GM23248 (cell line): ENCODE measurements around the gene HEXIM1. TPM values are rescaled to one million over a fixed set of nuclear protein-coding genes. Genes with fewer than 3 reads are reported as not detected.

Experiments
- DNase-seq: peaks from one replicate; pipeline ENCODE4 v3.0.0-alpha.2; 2015
- H2AFZ ChIP-seq: fragments of 200-600 bp; sonication (generic); 2 replicates; pipeline ENCODE4 v1.6.1; 2016; ENCODE audit warnings: antibody characterized with exemption
- H3F3A ChIP-seq: fragments of 200-600 bp; sonication (generic); 2 replicates; pipeline ENCODE4 v1.6.1; 2016; ENCODE audit warnings: mild to moderate bottlenecking, antibody characterized with exemption, mixed run types; ENCODE audit not compliant: insufficient read depth
- H3K27ac ChIP-seq: fragments of 200-600 bp; sonication (generic); 2 replicates; pipeline ENCODE4 v1.5.1; 2016; ENCODE audit warnings: mild to moderate bottlenecking
- H3K27me3 ChIP-seq: fragments of 200-600 bp; sonication (generic); replicated peaks from 2 replicates; pipeline ENCODE4 v1.6.1; 2016; ENCODE audit warnings: mild to moderate bottlenecking; ENCODE audit not compliant: insufficient read depth
- H3K36me3 ChIP-seq: fragments of 200-600 bp; sonication (generic); 2 replicates; pipeline ENCODE4 v1.6.1; 2016; ENCODE audit warnings: low read depth, mild to moderate bottlenecking
- H3K4me1 ChIP-seq: fragments of 200-600 bp; sonication (generic); 2 replicates; pipeline ENCODE4 v1.6.1; 2016; ENCODE audit warnings: mild to moderate bottlenecking; ENCODE audit not compliant: insufficient read depth
- H3K4me2 ChIP-seq: fragments of 200-600 bp; sonication (generic); one replicate; pipeline ENCODE4 v1.6.1; 2016; ENCODE audit warnings: mild to moderate bottlenecking; ENCODE audit not compliant: unreplicated experiment
- H3K4me3 ChIP-seq: fragments of 200-600 bp; sonication (generic); 2 replicates; pipeline ENCODE4 v1.5.1; 2016; ENCODE audit warnings: mild to moderate bottlenecking
- H3K79me2 ChIP-seq: fragments of 200-600 bp; sonication (generic); 2 replicates; pipeline ENCODE4 v1.6.1; 2016; ENCODE audit warnings: mild to moderate bottlenecking; ENCODE audit not compliant: insufficient read depth
- H3K9ac ChIP-seq: fragments of 200-600 bp; sonication (generic); 2 replicates; pipeline ENCODE4 v1.6.1; 2016; ENCODE audit warnings: mild to moderate bottlenecking
- H3K9me2 ChIP-seq: fragments of 200-600 bp; sonication (generic); 2 replicates; pipeline ENCODE4 v1.6.1; 2016; ENCODE audit warnings: mixed run types, mild to moderate bottlenecking, moderate library complexity; ENCODE audit not compliant: insufficient read depth
- H3K9me3 ChIP-seq: fragments of 200-600 bp; sonication (generic); one replicate; pipeline ENCODE4 v1.6.1; 2017; ENCODE audit warnings: low read depth
- H4K20me1 ChIP-seq: fragments of 200-600 bp; sonication (generic); 2 replicates; pipeline ENCODE4 v1.6.0; 2016; ENCODE audit not compliant: insufficient read depth
- EZH2 ChIP-seq: fragments of 200-600 bp; sonication (generic); IDR thresholded peaks from 2 replicates; pipeline ENCODE4 v1.6.1; 2018; ENCODE audit warnings: antibody characterized with exemption, mild to moderate bottlenecking; ENCODE audit not compliant: insufficient read depth, poor library complexity, severe bottlenecking
- EZH2phosphoT487 ChIP-seq: fragments of 200-600 bp; sonication (generic); IDR thresholded peaks from 2 replicates; pipeline ENCODE4 v1.6.1; 2018; ENCODE audit warnings: antibody characterized with exemption, moderate library complexity, mild to moderate bottlenecking, low read depth; ENCODE audit not compliant: insufficient read depth
- WGBS, 2 experiments: methylation state at CpG; one replicate each; pipeline ENCODE4 v1.1.6; 2015 to 2017; ENCODE audit warnings: low lambda C conversion rate in 2 of 2, low coverage in 1 of 2; ENCODE audit errors: missing lambda C conversion rate in 2 of 2; 5-methylcytosine and 5-hydroxymethylcytosine counted together
- in situ Hi-C: fragments of 300-500 bp; cut with MboI; formaldehyde crosslinking; loops from 2 replicates; pipeline ENCODE4 v1.15.0; 2020
- polyA plus RNA-seq: library from polyadenylated mRNA; unstranded; fragments of >200 nt; fragmentation: Nextera tagmentation; extraction: Ambion mirVana; gene quantifications from 2 replicates; pipeline ENCODE4 v1.2.1, GENCODE V29; 2016
- total RNA-seq: library from RNA; depleted of rRNA; stranded (reverse); fragments of >200 nt; shearing (Covaris generic); gene quantifications from 2 replicates; pipeline ENCODE4 v1.2.3, GENCODE V29; 2014

The HEXIM1 gene
- total and polyA plus RNA-seq, 2 experiments from 2014 or later = 10.6 to 16.2 TPM

DNA sequence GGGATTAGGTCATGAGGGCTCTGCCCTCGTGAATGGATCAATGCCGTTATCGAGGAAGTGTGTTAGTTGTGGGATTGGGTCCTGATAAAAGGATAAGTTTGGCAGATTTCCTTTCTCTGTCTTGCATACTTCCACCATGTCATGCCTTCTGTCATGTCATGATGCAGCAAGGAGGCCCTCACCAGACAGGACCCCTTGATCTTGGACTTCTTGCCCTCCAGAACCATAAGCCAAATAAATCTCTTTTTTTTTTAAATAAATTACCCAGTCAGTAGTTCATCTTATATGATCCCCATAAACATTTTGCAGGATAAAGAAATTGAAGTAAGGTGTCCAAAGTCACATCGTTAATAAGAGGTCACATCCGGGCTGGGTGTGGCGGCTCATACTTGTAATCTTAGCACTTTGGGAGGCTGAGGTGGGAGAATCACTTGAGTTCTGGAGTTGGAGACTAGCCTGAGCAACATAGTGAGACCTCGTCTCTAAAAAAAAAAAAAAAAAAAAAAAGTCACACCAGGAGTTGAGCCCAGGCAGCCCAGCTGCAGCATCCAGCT, 38.6 kb downstream of the HEXIM1 start:
- Histone ChIP-seq H3K9me3 (no peaks in the 10 kb centered on the region), H3K27me3 (no peaks in the 10 kb centered on the region), H3K9me2 (no peaks in the 10 kb centered on the region), H3K79me2 (no peaks in the 10 kb centered on the region), H3F3A (no peaks in the 10 kb centered on the region), H4K20me1 (no peaks in the 10 kb centered on the region), H3K4me1 (no peaks in the 10 kb centered on the region), H3K4me3 (no peak overlapping the region), H2AFZ (no peak overlapping the region), H3K36me3 (no peaks in the 10 kb centered on the region), H3K4me2 (no peak overlapping the region), H3K9ac (no peak overlapping the region), H3K27ac (no peak overlapping the region)
- DNase-seq = no peak
- WGBS, 2 experiments = 47 to 64% methylated on average over 7 of the region's 7 CpGs
- TF ChIP-seq EZH2phosphoT487 (no peak), EZH2 (no peak)
- in situ Hi-C loops = no loop called here

DNA sequence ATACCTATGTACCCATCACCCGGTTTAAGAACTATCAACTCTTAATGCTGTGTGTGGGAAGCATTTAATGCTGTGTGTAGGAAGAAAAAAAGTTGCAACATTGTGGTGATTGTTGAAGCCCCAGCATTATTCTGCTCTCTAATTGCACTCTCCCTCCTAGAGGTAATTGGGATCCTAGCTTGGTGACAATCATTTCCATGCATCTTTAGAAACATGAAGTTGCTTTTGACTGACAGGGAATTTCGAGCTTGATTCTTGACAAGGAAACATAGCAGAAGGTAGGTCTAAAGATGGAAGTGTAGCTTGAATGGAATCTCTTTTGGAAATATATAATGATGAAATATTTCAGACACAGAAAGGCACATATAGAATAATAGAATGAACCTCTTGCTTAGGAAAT, 40.7 kb downstream of the HEXIM1 start:
- H3K36me3 ChIP-seq = no peaks in the 10 kb centered on the region
- TF ChIP-seq EZH2phosphoT487 (no peak), EZH2 (no peak)
- H3K79me2 ChIP-seq = no peaks in the 10 kb centered on the region
- DNase-seq = no peak
- H3K9ac ChIP-seq = no peak overlapping the region
- WGBS, 2 experiments = 76 to 82% methylated on average over 2 of the region's 2 CpGs
- no peaks in the 10 kb centered on the region for H3F3A ChIP-seq
- H3K4me1 ChIP-seq = no peaks in the 10 kb centered on the region
- no peak overlapping the region for H3K4me3 ChIP-seq
- no peak overlapping the region for H3K4me2 ChIP-seq
- in situ Hi-C loops = no loop called here
- no peaks in the 10 kb centered on the region for H3K9me2 ChIP-seq
- H3K27me3 ChIP-seq = no peaks in the 10 kb centered on the region
- H3K27ac ChIP-seq = no peak overlapping the region
- H2AFZ ChIP-seq = no peak overlapping the region
- no peaks in the 10 kb centered on the region for H4K20me1 ChIP-seq
- H3K9me3 ChIP-seq = no peaks in the 10 kb centered on the region

DNA sequence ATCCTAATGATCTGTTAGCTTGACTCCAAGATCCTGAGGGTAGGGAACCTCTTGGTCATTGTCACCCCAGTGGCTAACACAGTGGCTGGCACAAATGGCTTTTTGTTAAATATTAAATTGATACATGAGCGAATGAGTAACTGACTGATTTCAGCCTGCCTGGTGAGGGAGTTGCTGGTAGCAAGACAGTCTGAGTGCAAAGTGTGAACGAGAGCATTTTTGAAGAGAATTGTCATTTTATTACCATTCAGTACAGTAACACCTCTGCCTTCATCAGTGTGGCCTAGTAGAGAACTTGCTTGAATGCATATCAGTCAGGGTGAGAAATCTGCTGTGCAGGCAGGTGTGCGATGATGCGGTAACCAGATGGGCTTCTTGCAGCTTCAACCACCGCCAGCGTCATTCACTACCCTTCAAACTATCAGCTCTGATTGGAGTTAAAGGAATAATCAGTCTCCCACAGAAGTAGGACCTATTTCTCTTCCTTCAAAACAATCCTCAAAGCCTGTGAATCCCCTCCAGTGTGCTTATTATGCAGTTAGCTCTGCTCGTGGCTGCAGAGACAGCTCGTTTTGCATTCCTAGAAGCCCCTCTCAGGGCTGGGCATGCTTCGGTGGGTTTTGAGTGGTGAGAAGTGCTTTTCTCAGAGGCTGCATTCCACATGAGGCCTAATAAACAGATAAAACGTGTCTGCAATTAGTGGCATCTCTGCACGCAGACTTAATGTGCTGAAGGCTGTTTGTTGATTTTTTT, 42.4 kb downstream of the HEXIM1 start:
- Histone ChIP-seq H3K9ac (no peak overlapping the region), H3K4me2 (no peak overlapping the region), H3F3A (no peaks in the 10 kb centered on the region), H3K4me1 (no peaks in the 10 kb centered on the region), H3K4me3 (no peak overlapping the region), H4K20me1 (no peaks in the 10 kb centered on the region), H3K36me3 (no peaks in the 10 kb centered on the region), H3K27me3 (no peaks in the 10 kb centered on the region), H3K79me2 (no peaks in the 10 kb centered on the region), H3K9me3 (no peaks in the 10 kb centered on the region), H3K9me2 (no peaks in the 10 kb centered on the region), H3K27ac (no peak overlapping the region), H2AFZ (no peak overlapping the region)
- WGBS, 2 experiments = 62 to 63% methylated on average over 11 of the region's 11 CpGs
- no peak for TF ChIP-seq EZH2phosphoT487
- TF ChIP-seq EZH2 = no peak
- in situ Hi-C loops = no loop called here
- DNase-seq = no peak

DNA sequence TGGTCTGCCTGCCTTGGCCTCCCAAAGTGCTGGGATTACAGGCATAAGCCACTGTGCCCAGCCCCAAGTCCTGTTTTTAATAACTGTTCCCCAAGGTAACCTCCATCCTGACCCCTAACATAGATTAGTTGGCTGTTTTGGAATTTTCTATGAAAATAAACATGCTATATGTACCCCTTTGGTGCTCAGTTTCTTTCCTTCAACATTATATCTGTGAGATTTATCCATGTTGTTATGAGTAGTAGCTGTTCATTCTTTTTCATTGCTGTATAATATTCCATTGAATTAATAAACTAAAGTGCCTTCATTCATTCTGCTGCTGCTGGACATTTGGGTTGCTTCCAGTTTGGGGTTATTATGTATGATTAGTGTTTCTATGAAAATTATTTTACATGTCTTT, 47.1 kb downstream of the HEXIM1 start:
- in situ Hi-C loops = loop anchor here (5.0 kb wide), 1 partner anchor 58 kb away; the partner anchor contains the start of gene ACBD4

More for the DNA sequence above, 47.1 kb downstream of the HEXIM1 start:
- H3F3A ChIP-seq = no peaks in the 10 kb centered on the region
- H3K27me3 ChIP-seq = no peaks in the 10 kb centered on the region
- H3K4me3 ChIP-seq = no peak overlapping the region
- H3K4me2 ChIP-seq = no peak overlapping the region
- H3K36me3 ChIP-seq = no peaks in the 10 kb centered on the region
- no peak overlapping the region for H2AFZ ChIP-seq
- H3K79me2 ChIP-seq = no peaks in the 10 kb centered on the region
- no peaks in the 10 kb centered on the region for H4K20me1 ChIP-seq
- peaks cover 5% of the 10 kb centered on the region; the same call in 1 of the 2 replicates for H3K4me1 ChIP-seq
- no peak for DNase-seq
- TF ChIP-seq EZH2phosphoT487 (no peak), EZH2 (no peak)
- H3K9ac ChIP-seq = no peak overlapping the region
- no peaks in the 10 kb centered on the region for H3K9me3 ChIP-seq
- H3K27ac ChIP-seq = no peak overlapping the region
- no peaks in the 10 kb centered on the region for H3K9me2 ChIP-seq
